GM21390 (cell line): ENCODE results near the gene NCCRP1.

ENCODE experiments used
- ATAC-seq: cut with Tn5 transposase; IDR thresholded peaks from one replicate; pipeline ENCODE4 v1.9.1; 2021; ENCODE audit not compliant: unreplicated experiment

The NCCRP1 gene

GRCh38 chr19:39196860-39197562 is at the start of gene NCCRP1:
NCCRP1 (plus strand) TSS chr19:39196964; CDS start chr19:39196983, 19 bp downstream.
- no peak for ATAC-seq

GRCh38 chr19:39147480-39147879 is 49.3 kb upstream of the NCCRP1 start:
- no peak for ATAC-seq

- no peak for ATAC-seq
Measured at GRCh38 chr19:39148939-39149529, 47.7 kb upstream of the NCCRP1 start.

GRCh38 chr19:39150235-39150634 is 46.5 kb upstream of the NCCRP1 start:
- ATAC-seq, result no peak

GRCh38 chr19:39150807-39151600 is 45.8 kb upstream of the NCCRP1 start:
- ATAC-seq, result no peak

GRCh38 chr19:39152066-39152465 is 44.7 kb upstream of the NCCRP1 start:
- no peak for ATAC-seq

GRCh38 chr19:39154100-39154628 is 42.6 kb upstream of the NCCRP1 start:
- ATAC-seq, result no peak

- ATAC-seq, result no peak
Measured at GRCh38 chr19:39154629-39155100, 42.1 kb upstream of the NCCRP1 start.

GRCh38 chr19:39155114-39155700 is 41.6 kb upstream of the NCCRP1 start:
- no peak for ATAC-seq

GRCh38 chr19:39155741-39156140 is 41.0 kb upstream of the NCCRP1 start:
- ATAC-seq, result no peak

- no peak for ATAC-seq
Measured at GRCh38 chr19:39156326-39157230, 40.2 kb upstream of the NCCRP1 start.

- no peak for ATAC-seq
Measured at GRCh38 chr19:39157275-39157996, 39.3 kb upstream of the NCCRP1 start.

- ATAC-seq, result no peak
Measured at GRCh38 chr19:39157997-39158389, 38.8 kb upstream of the NCCRP1 start.

GRCh38 chr19:39158646-39159260 is 38.0 kb upstream of the NCCRP1 start:
- ATAC-seq, result no peak

GRCh38 chr19:39160523-39160861 is 36.3 kb upstream of the NCCRP1 start:
- ATAC-seq, result no peak

GRCh38 chr19:39160889-39161672 is 35.7 kb upstream of the NCCRP1 start:
- no peak for ATAC-seq

GRCh38 chr19:39162441-39163043 is 34.2 kb upstream of the NCCRP1 start:
- ATAC-seq, result no peak

- ATAC-seq, result no peak
Measured at GRCh38 chr19:39163621-39164020, 33.1 kb upstream of the NCCRP1 start.
